GM12875 (cell line): ENCODE measurements around the gene ALKBH5.

Source experiments
- H3K4me3 ChIP-seq: one replicate; pipeline ENCODE4 v1.5.1; 2011; ENCODE audit warnings: low read depth, low read length, control low read depth
- CTCF ChIP-seq: IDR thresholded peaks from 2 replicates; pipeline ENCODE4 v1.5.1; 2011; ENCODE audit warnings: low read depth, mild to moderate bottlenecking, control low read depth, inconsistent platforms, low read length, moderate library complexity, borderline replicate concordance; ENCODE audit not compliant: insufficient read depth

The ALKBH5 gene

DNA sequence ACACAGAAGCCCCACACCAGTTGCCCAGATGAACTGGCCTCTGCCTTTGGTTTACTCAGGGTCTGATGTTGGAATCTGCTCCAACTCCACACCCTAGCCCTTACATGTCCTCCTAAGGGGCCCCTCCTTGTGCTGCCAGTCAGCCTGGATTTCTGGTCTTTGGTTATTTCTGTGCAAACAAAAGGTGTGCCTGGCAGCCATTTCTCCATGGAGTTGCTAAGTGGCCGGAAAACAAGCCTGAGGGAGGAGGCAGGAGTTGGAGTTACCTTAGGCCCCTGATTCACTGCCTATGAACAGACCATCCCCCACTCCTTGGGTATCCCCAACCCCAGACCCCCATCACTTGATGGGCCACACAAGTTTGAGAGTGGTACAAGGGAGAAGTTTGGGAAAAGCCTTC, 4.4 kb upstream of the ALKBH5 start:
- TF ChIP-seq CTCF: no peak

DNA sequence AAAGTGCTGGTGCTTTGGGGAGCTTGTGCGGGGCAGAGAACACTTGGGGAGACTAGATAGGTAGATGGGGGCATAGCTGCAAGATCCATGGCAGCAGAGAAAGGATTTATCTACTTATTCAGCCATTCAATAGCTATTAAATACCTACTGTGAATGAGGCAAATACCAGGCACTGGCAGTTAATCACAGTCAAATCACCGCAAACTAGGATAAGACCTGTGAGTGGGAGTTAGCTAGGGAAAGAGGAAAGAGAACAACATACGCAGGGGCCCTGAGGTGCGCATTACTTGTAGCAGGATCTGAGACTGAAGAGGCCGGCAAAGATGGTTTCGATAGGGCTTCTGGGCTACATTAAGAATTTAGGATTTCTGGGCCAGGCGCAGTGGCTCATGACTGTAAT, 3.8 kb upstream of the ALKBH5 start:
- no peak overlapping the region for H3K4me3 ChIP-seq
- no peak for TF ChIP-seq CTCF

More for the DNA sequence above, 4.4 kb upstream of the ALKBH5 start:
- no peak overlapping the region for H3K4me3 ChIP-seq

DNA sequence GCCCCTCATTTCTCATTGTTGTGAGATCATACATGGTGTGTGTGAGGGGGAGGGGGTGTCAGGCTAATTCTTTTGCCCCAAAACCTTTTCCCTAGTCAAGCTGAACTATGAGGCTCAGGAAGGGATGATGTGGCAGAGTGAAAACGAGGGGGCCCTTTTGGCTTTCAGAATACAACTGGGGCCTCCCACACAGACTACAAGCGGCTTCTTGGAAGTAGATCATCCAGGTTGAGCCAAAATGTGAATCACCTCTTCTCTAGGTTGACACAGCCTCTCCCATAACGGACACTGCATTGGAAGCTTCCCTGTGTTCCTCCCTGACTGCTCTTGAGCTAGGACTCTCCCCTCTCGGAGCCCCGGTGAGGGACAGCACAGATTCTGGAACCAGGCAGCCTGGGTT, 2.3 kb upstream of the ALKBH5 start:
- no peak for TF ChIP-seq CTCF
- no peak overlapping the region for H3K4me3 ChIP-seq

- TF ChIP-seq CTCF: no peak
- peak overlapping the region; percentile 92 for H3K4me3 ChIP-seq
These were observed 1.3 kb upstream of the ALKBH5 start for GRCh38 chr17:18182110-18182977.

DNA sequence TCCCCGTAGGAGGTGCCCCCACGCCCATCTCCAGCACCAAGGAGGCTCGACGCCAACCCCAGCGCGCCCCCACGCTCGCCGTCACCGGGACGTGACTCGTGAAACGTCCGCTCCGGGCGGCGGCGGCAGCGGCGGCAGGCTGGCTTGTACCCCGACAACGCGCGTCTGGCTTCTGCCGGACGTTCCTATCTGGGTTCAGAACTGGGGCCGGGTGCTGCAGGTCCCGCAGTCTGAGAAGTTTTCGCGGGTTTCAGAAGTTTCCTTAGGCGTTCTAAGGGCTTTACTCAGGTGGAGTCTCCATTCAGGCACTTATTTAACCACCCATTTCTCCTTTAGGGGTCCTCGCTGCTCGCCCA, 672 bp upstream of the ALKBH5 start:
- no peak for TF ChIP-seq CTCF
- peak overlapping the region; percentile 92 for H3K4me3 ChIP-seq

DNA sequence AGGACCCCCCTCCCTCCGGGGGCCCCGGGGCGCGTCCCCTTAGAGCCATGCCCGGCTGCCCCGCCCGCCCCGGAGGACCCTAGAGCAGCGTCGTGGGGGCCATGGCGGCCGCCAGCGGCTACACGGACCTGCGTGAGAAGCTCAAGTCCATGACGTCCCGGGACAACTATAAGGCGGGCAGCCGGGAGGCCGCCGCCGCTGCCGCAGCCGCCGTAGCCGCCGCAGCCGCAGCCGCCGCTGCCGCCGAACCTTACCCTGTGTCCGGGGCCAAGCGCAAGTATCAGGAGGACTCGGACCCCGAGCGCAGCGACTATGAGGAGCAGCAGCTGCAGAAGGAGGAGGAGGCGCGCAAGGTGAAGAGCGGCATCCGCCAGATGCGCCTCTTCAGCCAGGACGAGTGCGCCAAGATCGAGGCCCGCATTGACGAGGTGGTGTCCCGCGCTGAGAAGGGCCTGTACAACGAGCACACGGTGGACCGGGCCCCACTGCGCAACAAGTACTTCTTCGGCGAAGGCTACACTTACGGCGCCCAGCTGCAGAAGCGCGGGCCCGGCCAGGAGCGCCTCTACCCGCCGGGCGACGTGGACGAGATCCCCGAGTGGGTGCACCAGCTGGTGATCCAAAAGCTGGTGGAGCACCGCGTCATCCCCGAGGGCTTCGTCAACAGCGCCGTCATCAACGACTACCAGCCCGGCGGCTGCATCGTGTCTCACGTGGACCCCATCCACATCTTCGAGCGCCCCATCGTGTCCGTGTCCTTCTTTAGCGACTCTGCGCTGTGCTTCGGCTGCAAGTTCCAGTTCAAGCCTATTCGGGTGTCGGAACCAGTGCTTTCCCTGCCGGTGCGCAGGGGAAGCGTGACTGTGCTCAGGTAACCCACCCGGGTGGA, 759 bp downstream of the ALKBH5 start:
- no peak for TF ChIP-seq CTCF

More for the DNA sequence above, 759 bp downstream of the ALKBH5 start:
- H3K4me3 ChIP-seq: peak overlapping the region; percentile 92
